DOHH2 (cell line): ENCODE results near the gene RUFY1.
"Not testable (repeated sequence)": the region's sequence is repeated elsewhere in the genome, so short reads cannot be mapped to it uniquely, and the experiment has no call there.

Experiments used
- H3F3A ChIP-seq: fragments of 200-600 bp; sonication (generic), shearing (Covaris generic); 2 replicates; pipeline ENCODE4 v1.6.0; 2016; ENCODE audit warnings: antibody characterized with exemption, mild to moderate bottlenecking; ENCODE audit not compliant: control insufficient read depth, insufficient read depth
- H3K27ac ChIP-seq: fragments of 200-600 bp; sonication (generic); 2 replicates; pipeline ENCODE4 v1.5.1; 2014; ENCODE audit warnings: low read depth, mild to moderate bottlenecking, low read length, moderate library complexity
- H3K27me3 ChIP-seq: fragments of 200-600 bp; sonication (generic); 2 replicates; pipeline ENCODE4 v1.6.1; 2014; ENCODE audit warnings: mild to moderate bottlenecking, low read length, mixed read lengths; ENCODE audit not compliant: control insufficient read depth
- H3K36me3 ChIP-seq: fragments of 200-600 bp; sonication (generic); 2 replicates; pipeline ENCODE4 v1.6.1; 2014; ENCODE audit warnings: mild to moderate bottlenecking, low read length, moderate library complexity, mixed read lengths; ENCODE audit not compliant: control insufficient read depth
- H3K4me1 ChIP-seq: fragments of 200-600 bp; sonication (generic); 2 replicates; pipeline ENCODE4 v1.6.1; 2014; ENCODE audit warnings: mild to moderate bottlenecking, low read length, mixed read lengths; ENCODE audit not compliant: control insufficient read depth
- H3K4me2 ChIP-seq: fragments of 200-600 bp; sonication (generic); 2 replicates; pipeline ENCODE4 v1.6.0; 2014; ENCODE audit warnings: mild to moderate bottlenecking, low read length, moderate library complexity
- H3K4me3 ChIP-seq: fragments of 200-600 bp; sonication (generic); 2 replicates; pipeline ENCODE4 v1.5.1; 2014; ENCODE audit warnings: mild to moderate bottlenecking, low read length, mixed read lengths
- H3K79me2 ChIP-seq: fragments of 200-600 bp; sonication (generic); 2 replicates; pipeline ENCODE4 v1.6.1; 2014; ENCODE audit warnings: mild to moderate bottlenecking, low read length, mixed read lengths; ENCODE audit not compliant: control insufficient read depth
- H3K9me2 ChIP-seq: fragments of 200-600 bp; sonication (generic); replicated peaks from 2 replicates; pipeline ENCODE4 v1.6.1; 2014; ENCODE audit warnings: mild to moderate bottlenecking, low read length, mixed read lengths; ENCODE audit not compliant: control insufficient read depth
- H3K9me3 ChIP-seq: fragments of 200-600 bp; sonication (generic); 2 replicates; pipeline ENCODE4 v1.6.1; 2014; ENCODE audit warnings: antibody characterized with exemption, low read length, mixed read lengths; ENCODE audit not compliant: control insufficient read depth, insufficient read depth
- H4K20me1 ChIP-seq: fragments of 200-600 bp; sonication (generic); 2 replicates; pipeline ENCODE4 v1.6.0; 2014; ENCODE audit warnings: low read depth, mild to moderate bottlenecking, antibody characterized with exemption, low read length, moderate library complexity; ENCODE audit not compliant: control insufficient read depth, insufficient read depth

The RUFY1 gene

DNA sequence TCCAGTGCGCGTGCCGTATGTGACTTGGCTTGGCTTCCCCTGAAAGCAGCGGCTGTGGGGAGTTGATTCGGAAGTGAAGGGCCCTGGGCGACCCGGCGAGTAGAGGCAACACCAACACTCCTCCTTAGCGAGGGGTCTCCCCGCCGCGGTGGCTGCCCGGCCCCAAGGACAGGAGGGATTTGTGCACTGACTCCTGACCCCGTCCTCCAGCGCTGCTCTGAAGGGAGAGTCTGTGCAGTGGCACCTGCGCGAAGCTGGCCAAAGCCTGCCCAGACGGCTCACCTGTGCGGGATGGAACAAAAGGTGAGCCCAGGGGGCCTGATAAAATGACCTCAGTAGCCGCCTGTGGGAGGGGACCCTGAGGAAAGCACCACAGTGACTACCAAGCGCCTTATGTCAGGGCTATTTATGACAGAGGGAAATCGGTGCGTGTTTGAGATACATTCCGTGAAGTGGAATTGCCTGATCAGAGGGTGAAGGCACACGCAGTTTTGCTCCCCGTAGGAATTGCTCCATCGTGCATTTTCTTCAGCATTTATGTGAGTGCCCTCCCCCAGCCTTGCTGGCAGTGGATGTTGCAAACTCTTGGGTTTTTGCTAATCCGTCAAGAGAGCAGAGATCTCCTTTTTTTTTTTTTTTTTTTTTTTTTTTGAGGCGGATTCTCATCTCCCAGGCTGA, 108.0 kb downstream of the RUFY1 start:
- H4K20me1 ChIP-seq, H3K27me3 ChIP-seq, H3K9me2 ChIP-seq, H3K9me3 ChIP-seq, H3F3A ChIP-seq, H3K27ac ChIP-seq, H3K36me3 ChIP-seq, H3K4me1 ChIP-seq, H3K79me2 ChIP-seq: not testable (repeated sequence)
- peak overlapping the region; percentile 84 for H3K4me2 ChIP-seq
- H3K4me3 ChIP-seq, result peak overlapping the region; percentile 76
